Activated CD4-positive, alpha-beta T cell treated with anti-CD3 and anti-CD28 coated beads, Interleukin-2, amount 50 U/mL, for 48 hours (primary cell): ENCODE data around the gene KNDC1.
"Not testable (repeated sequence)": the region's sequence is repeated elsewhere in the genome, so short reads cannot be mapped to it uniquely, and the experiment has no call there.

Experiments used
- DNase-seq, 2 experiments: peaks; one replicate each; pipeline ENCODE4 v3.0.0-alpha.2; 2020

KNDC1 gene

GRCh38 chr10:133126431-133127290 lies 33.4 kb upstream of the KNDC1 start:
- DNase-seq: no peak

GRCh38 chr10:133127291-133128125 lies 32.5 kb upstream of the KNDC1 start:
- peak; percentile 40 to 46 for DNase-seq

GRCh38 chr10:133128126-133129070 lies 31.6 kb upstream of the KNDC1 start:
- no peak for DNase-seq

- no peak for DNase-seq
These were observed 30.8 kb upstream of the KNDC1 start for GRCh38 chr10:133129071-133129858.

GRCh38 chr10:133129859-133130495 lies 30.0 kb upstream of the KNDC1 start:
- no peak for DNase-seq

GRCh38 chr10:133130602-133131001 lies 29.4 kb upstream of the KNDC1 start:
- no peak for DNase-seq

GRCh38 chr10:133131053-133131452 lies 29.0 kb upstream of the KNDC1 start:
- DNase-seq: no peak

- no peak for DNase-seq
These were observed 28.1 kb upstream of the KNDC1 start for GRCh38 chr10:133131734-133132472.

- DNase-seq: no peak
These were observed 27.3 kb upstream of the KNDC1 start for GRCh38 chr10:133132473-133133291.

- DNase-seq: no peak
These were observed 26.4 kb upstream of the KNDC1 start for GRCh38 chr10:133133471-133134231.

- no peak for DNase-seq
These were observed 25.5 kb upstream of the KNDC1 start for GRCh38 chr10:133134411-133135115.

GRCh38 chr10:133135116-133135465 lies 24.9 kb upstream of the KNDC1 start:
- DNase-seq: no peak

GRCh38 chr10:133137486-133138145 lies 22.4 kb upstream of the KNDC1 start:
- not testable (repeated sequence) for DNase-seq

GRCh38 chr10:133139551-133140065 lies 20.4 kb upstream of the KNDC1 start:
- no peak for DNase-seq

GRCh38 chr10:133140417-133141143 lies 19.4 kb upstream of the KNDC1 start:
- DNase-seq: no peak

GRCh38 chr10:133141144-133141957 lies 18.7 kb upstream of the KNDC1 start:
- no peak for DNase-seq
